GM20431 (cell line): ENCODE results near the gene DEFB114.
"Not testable (repeated sequence)": the region's sequence is repeated elsewhere in the genome, so short reads cannot be mapped to it uniquely, and the experiment has no call there.

ENCODE experiments used
- in situ Hi-C: fragments of 300-500 bp; cut with MseI, MboI; formaldehyde crosslinking; loops from one replicate; pipeline ENCODE4 v1.15.0; 2020; ENCODE audit warnings: low sequenced_read_pairs; ENCODE audit not compliant: unreplicated experiment

Gene DEFB114

GRCh38 chr6:49964064-49964463 lies at the start of gene DEFB114:
DEFB114 (minus strand) TSS chr6:49964164; CDS start chr6:49964105, 59 bp downstream.
- in situ Hi-C loops = no loop called here

- in situ Hi-C loops = no loop called here
Observed at GRCh38 chr6:50007819-50008218, 43.9 kb upstream of the DEFB114 start.

- in situ Hi-C loops = no loop called here
Observed at GRCh38 chr6:50003139-50003538, 39.2 kb upstream of the DEFB114 start.

GRCh38 chr6:49995278-49995677 lies 31.3 kb upstream of the DEFB114 start:
- in situ Hi-C loops = no loop called here

- in situ Hi-C loops = no loop called here
Observed at GRCh38 chr6:49988900-49989299, 24.9 kb upstream of the DEFB114 start.

- in situ Hi-C loops = no loop called here
Observed at GRCh38 chr6:49987749-49988148, 23.8 kb upstream of the DEFB114 start.

GRCh38 chr6:49986551-49986950 lies 22.6 kb upstream of the DEFB114 start:
- in situ Hi-C loops = no loop called here

GRCh38 chr6:49982046-49982445 lies 18.1 kb upstream of the DEFB114 start:
- in situ Hi-C loops = no loop called here

GRCh38 chr6:49980898-49981297 lies 16.9 kb upstream of the DEFB114 start:
- in situ Hi-C loops = no loop called here

- in situ Hi-C loops = no loop called here
Observed at GRCh38 chr6:49979584-49979983, 15.6 kb upstream of the DEFB114 start.

GRCh38 chr6:49978332-49979226 lies 14.6 kb upstream of the DEFB114 start:
- in situ Hi-C loops = no loop called here

- in situ Hi-C loops = no loop called here
Observed at GRCh38 chr6:49969605-49970004, 5.6 kb upstream of the DEFB114 start, which contains the start of gene DEFB113. DEFB113 (minus strand) TSS chr6:49969625; CDS start chr6:49969625, 0 bp downstream.

GRCh38 chr6:49966823-49967222 lies 2.9 kb upstream of the DEFB114 start:
- in situ Hi-C loops = no loop called here

GRCh38 chr6:49966334-49966733 lies 2.4 kb upstream of the DEFB114 start:
- in situ Hi-C loops = no loop called here

GRCh38 chr6:49958180-49958579 lies 5.8 kb downstream of the DEFB114 start:
- in situ Hi-C loops = no loop called here

- in situ Hi-C loops = no loop called here
Observed at GRCh38 chr6:49955847-49956246, 8.1 kb downstream of the DEFB114 start.

- in situ Hi-C loops = no loop called here
Observed at GRCh38 chr6:49951926-49952325, 12.0 kb downstream of the DEFB114 start.

GRCh38 chr6:49950415-49950751 lies 13.6 kb downstream of the DEFB114 start:
- in situ Hi-C loops = no loop called here

GRCh38 chr6:49949062-49949461 lies 14.9 kb downstream of the DEFB114 start:
- in situ Hi-C loops = no loop called here

- in situ Hi-C loops = no loop called here
Observed at GRCh38 chr6:49946835-49947234, 17.1 kb downstream of the DEFB114 start.

GRCh38 chr6:49944068-49944467 lies 19.9 kb downstream of the DEFB114 start:
- in situ Hi-C loops = not testable (repeated sequence)

- in situ Hi-C loops = no loop called here
Observed at GRCh38 chr6:49939993-49940498, 23.9 kb downstream of the DEFB114 start.
